Peyer's patch (tissue), 4 donors: ENCODE data around the gene CFAP20. TPM values are rescaled to one million over a fixed set of nuclear protein-coding genes. Genes with fewer than 3 reads are reported as not detected.

Experiments used
- DNase-seq, 3 donors: peaks; one replicate each; pipeline ENCODE4 v3.0.0-alpha.2; 2017 to 2019
- H3K27ac ChIP-seq, 4 donors: fragments of 200-600 bp; sonication (generic); one replicate each; pipeline ENCODE4 v1.5.1; 2016 to 2019
- H3K27me3 ChIP-seq, 2 donors: fragments of 200-600 bp; sonication (generic); one replicate each; pipeline ENCODE4 v1.5.1; 2019
- H3K36me3 ChIP-seq, 3 donors: fragments of 200-600 bp; sonication (generic); one replicate each; pipeline ENCODE4 v1.5.1; 2016 to 2019
- H3K4me1 ChIP-seq, 4 donors: fragments of 200-600 bp; sonication (generic); one replicate each; pipeline ENCODE4 v1.5.1; 2016 to 2019
- H3K4me3 ChIP-seq, 4 donors: fragments of 200-600 bp; sonication (generic); 1 replicate in 3 of 4; 2 replicates in 1 of 4; pipeline ENCODE4 v1.5.1; 2016 to 2019; ENCODE audit warnings: mild to moderate bottlenecking in 1 of 4
- H3K9me3 ChIP-seq, 4 donors: fragments of 200-600 bp; sonication (generic); one replicate each; pipeline ENCODE4 v1.5.1; 2016 to 2019; ENCODE audit warnings: mild to moderate bottlenecking in 1 of 4
- POLR2A ChIP-seq, 2 donors: fragments of 450-650 bp; IDR thresholded peaks; one replicate each; pipeline ENCODE4 v1.5.1; 2017; ENCODE audit warnings: antibody characterized with exemption in 2 of 2, mild to moderate bottlenecking in 2 of 2, moderate library complexity in 2 of 2
- total RNA-seq, 4 donors: library from RNA; depleted of rRNA; stranded (reverse); fragments of >200 nt; gene quantifications; one replicate each; pipeline ENCODE4 v1.1.0, GENCODE V29; 2016
- TF ChIP-seq, protein P1 (sequence below), 6 experiments: fragments of 450-650 bp in 4 of 6; fragments of 200-600 bp in 2 of 6; sonication (generic) in 1 of 6; IDR thresholded peaks; one replicate each; pipeline ENCODE4 v1.5.1; 2017 to 2019; ENCODE audit warnings: antibody characterized with exemption in 6 of 6, mild to moderate bottlenecking in 3 of 6, moderate library complexity in 1 of 6

The CFAP20 gene
- total RNA-seq, 4 donors from 2014 or later = 5.8 to 47.7 (median 31.1) TPM

DNA sequence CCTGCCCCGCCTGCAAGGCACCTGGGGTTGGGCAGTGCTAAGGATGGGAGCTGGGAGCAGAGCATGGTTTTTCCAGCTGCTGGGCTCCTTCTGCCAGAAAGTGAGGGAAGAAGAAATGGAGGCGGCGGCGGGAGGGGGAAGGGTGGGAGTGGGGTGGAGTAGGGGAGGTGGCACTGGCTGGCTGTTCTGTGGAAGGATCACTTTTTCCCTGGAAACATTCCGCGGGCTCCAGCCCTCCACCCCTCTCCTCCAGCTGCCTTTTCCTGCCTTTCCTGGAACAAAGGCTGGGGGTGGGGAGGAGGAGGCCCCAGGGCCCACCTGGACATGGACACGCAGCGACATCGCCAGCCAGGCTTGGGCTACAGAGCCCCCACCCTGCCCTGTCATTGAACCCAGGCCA lies 41.1 kb downstream of the CFAP20 start:
- H3K4me3 ChIP-seq = no peak overlapping the region
- no peak for TF ChIP-seq POLR2A (IDR thresholded peaks at IDR 0.05)
- TF ChIP-seq, protein P1, sequence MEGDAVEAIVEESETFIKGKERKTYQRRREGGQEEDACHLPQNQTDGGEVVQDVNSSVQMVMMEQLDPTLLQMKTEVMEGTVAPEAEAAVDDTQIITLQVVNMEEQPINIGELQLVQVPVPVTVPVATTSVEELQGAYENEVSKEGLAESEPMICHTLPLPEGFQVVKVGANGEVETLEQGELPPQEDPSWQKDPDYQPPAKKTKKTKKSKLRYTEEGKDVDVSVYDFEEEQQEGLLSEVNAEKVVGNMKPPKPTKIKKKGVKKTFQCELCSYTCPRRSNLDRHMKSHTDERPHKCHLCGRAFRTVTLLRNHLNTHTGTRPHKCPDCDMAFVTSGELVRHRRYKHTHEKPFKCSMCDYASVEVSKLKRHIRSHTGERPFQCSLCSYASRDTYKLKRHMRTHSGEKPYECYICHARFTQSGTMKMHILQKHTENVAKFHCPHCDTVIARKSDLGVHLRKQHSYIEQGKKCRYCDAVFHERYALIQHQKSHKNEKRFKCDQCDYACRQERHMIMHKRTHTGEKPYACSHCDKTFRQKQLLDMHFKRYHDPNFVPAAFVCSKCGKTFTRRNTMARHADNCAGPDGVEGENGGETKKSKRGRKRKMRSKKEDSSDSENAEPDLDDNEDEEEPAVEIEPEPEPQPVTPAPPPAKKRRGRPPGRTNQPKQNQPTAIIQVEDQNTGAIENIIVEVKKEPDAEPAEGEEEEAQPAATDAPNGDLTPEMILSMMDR (IDR thresholded peaks at IDR 0.05) = no peak
- H3K9me3 ChIP-seq = no peaks in the 10 kb centered on the region
- H3K4me1 ChIP-seq = no peaks in the 10 kb centered on the region
- DNase-seq = no peak
- no peaks in the 10 kb centered on the region for H3K36me3 ChIP-seq
- no peaks in the 10 kb centered on the region for H3K27me3 ChIP-seq
- no peak overlapping the region for H3K27ac ChIP-seq

DNA sequence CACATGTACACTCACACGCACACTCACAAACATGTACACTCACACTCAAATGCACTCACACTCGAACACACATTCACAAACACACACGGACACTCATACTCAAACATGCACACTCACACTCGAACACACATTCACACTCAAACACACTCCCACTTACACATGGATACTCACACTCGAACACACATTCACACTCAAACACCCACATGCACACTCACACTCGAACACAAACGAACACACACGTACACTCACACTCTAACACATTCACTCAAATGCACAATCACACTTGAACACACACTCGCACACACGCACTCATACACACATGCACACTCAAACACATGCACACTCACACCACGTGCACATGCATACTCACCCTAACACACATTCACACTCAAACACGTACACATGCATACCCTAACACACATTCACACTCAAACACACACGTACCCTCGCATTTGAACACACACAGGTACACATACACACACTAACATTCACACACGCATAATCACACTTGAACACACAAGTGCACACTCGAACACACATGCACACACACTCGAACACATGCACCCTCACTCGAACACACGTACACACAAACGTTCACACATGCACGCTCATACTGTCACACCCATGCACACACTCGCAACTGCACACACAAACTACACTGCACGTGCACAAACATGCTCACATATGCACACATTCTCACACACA lies 41.8 kb downstream of the CFAP20 start:
- Histone ChIP-seq H3K27ac (no peak overlapping the region), H3K27me3 (no peaks in the 10 kb centered on the region), H3K9me3 (no peaks in the 10 kb centered on the region), H3K36me3 (no peaks in the 10 kb centered on the region), H3K4me1 (no peaks in the 10 kb centered on the region), H3K4me3 (no peak overlapping the region)
- no peak for DNase-seq
- TF ChIP-seq, protein P1 (IDR thresholded peaks at IDR 0.05) = no peak
- no peak for TF ChIP-seq POLR2A (IDR thresholded peaks at IDR 0.05)

DNA sequence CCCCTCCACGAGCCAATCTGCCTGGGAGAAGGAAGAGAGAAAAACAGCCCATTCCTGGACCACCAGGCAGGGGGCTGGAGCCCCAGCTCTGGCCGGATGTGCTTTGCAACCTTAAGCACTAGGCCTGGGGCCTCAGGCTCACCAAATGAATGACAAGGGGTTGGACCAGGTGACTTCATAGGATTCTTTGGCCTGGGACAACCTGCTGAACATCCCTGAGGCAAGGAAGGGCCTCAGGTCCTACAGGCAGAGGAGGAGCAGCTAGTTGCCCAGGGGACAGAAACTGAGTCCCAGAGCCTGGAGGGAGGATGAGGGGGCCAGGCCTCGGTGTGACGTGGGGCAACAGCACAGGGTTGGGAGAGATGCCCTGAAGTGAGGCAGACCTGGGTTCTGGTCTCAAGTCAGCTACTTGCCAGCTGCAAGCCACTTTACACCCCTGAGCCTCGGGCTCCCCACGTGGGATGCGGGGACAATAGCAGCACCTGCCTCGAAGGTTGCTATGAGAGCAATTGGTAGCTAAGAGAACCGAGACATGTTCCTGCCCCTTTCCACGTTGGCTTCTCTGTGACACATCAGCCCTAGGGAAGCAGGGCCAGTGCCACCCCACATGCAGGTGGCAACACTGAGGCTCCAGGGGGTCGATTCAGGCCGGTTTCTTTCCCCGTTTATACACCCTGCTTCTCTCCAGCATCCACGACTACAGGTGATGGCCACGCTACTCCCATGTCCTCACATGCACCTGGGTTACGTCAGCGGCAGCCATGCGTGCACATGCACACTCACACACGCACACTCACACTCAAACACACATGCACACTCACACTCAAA lies 42.6 kb downstream of the CFAP20 start:
- TF ChIP-seq, protein P1 (IDR thresholded peaks at IDR 0.05) = no peak
- no peak for TF ChIP-seq POLR2A (IDR thresholded peaks at IDR 0.05)
- H3K36me3 ChIP-seq = no peaks in the 10 kb centered on the region
- no peaks in the 10 kb centered on the region for H3K27me3 ChIP-seq
- H3K9me3 ChIP-seq = no peaks in the 10 kb centered on the region
- no peak overlapping the region for H3K4me3 ChIP-seq
- no peak for DNase-seq
- no peak overlapping the region for H3K27ac ChIP-seq
- H3K4me1 ChIP-seq = no peaks in the 10 kb centered on the region

DNA sequence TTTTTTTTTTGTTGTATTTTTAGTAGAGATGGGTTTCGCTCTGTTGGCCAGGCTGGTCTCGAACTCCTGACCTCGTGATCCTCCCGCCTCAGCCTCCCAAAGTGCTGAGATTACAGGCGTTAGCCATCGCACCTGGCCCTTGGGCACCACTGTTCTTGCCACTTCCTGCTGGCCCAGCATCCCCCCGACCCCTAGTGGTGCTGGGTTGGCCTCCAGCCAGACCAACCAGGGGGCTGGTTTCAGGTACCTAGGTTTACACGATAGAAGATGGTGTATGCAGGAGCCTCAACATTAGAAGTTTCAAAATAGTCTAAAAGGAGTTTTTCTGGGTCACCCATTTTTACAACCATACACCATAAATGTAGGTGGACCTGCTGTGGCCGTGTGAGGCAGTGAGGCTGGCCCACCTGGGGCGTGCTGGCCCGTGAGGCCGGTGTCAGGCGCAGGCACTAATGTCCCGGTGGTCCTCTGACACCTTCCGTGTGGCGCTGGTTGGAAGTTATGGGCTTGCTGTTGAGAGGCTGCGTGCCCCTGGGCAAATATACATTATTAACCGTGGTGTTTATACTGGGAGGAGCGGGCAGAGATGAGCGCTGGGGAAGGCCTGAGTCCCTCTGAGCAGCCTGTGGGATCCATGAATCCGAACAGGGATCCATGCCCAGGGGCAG lies 43.5 kb downstream of the CFAP20 start:
- H3K27ac ChIP-seq = no peak overlapping the region
- H3K36me3 ChIP-seq = no peaks in the 10 kb centered on the region
- H3K4me1 ChIP-seq = no peaks in the 10 kb centered on the region
- H3K4me3 ChIP-seq = no peak overlapping the region
- no peaks in the 10 kb centered on the region for H3K27me3 ChIP-seq
- no peak for TF ChIP-seq POLR2A (IDR thresholded peaks at IDR 0.05)
- TF ChIP-seq, protein P1 (IDR thresholded peaks at IDR 0.05) = no peak
- no peak for DNase-seq
- no peaks in the 10 kb centered on the region for H3K9me3 ChIP-seq

DNA sequence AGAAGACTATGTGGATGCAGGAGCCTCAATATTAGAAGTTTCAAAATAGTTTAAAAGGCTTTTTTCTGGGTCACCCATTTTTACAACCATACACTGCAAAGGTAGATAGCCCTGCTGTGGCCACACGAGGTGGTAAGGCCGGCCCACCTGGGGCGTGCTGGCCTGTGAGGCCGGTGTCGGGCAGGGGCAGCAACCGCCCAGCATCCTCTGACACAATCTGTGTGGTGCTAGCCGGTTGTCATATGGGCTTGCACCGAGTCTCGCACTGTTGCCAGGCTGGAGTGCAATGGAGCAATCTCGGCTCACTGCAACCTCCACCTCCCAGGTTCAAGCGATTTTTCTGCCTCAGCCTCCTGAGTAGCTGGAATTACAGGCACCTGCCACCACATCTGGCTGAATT lies 44.0 kb downstream of the CFAP20 start:
- no peak overlapping the region for H3K27ac ChIP-seq
- H3K36me3 ChIP-seq = no peaks in the 10 kb centered on the region
- H3K27me3 ChIP-seq = no peaks in the 10 kb centered on the region
- no peak overlapping the region for H3K4me3 ChIP-seq
- TF ChIP-seq, protein P1 (IDR thresholded peaks at IDR 0.05) = no peak
- TF ChIP-seq POLR2A (IDR thresholded peaks at IDR 0.05) = no peak
- DNase-seq = no peak
- H3K4me1 ChIP-seq = no peaks in the 10 kb centered on the region
- no peaks in the 10 kb centered on the region for H3K9me3 ChIP-seq
